BLaER1 treated with 17β-estradiol and CSF1 and Interleukin-3, amounts not matched to agents 10 nM and 100 nM (cell line): Measurements from ENCODE around the gene SPTBN1.
"Not testable (repeated sequence)": the region's sequence is repeated elsewhere in the genome, so short reads cannot be mapped to it uniquely, and the experiment has no call there.

ENCODE experiments used
- H3K27ac ChIP-seq, 11 experiments: shearing (Covaris generic); formaldehyde crosslinking; 2 replicates each; pipeline ENCODE4 v1.8.1; 2022
- H3K27me3 ChIP-seq, 11 experiments: shearing (Covaris generic); formaldehyde crosslinking; 2 replicates each; pipeline ENCODE4 v1.8.1; 2022
- H3K36me3 ChIP-seq, 11 experiments: shearing (Covaris generic); formaldehyde crosslinking; 2 replicates each; pipeline ENCODE4 v1.8.1; 2022
- H3K4me1 ChIP-seq, 10 experiments: shearing (Covaris generic); formaldehyde crosslinking; 2 replicates each; pipeline ENCODE4 v1.8.1; 2022
- H3K4me2 ChIP-seq, 11 experiments: shearing (Covaris generic); formaldehyde crosslinking; 2 replicates each; pipeline ENCODE4 v1.8.1; 2022
- H3K4me3 ChIP-seq, 10 experiments: shearing (Covaris generic); formaldehyde crosslinking; 2 replicates each; pipeline ENCODE4 v1.8.1; 2022
- H3K9ac ChIP-seq, 11 experiments: shearing (Covaris generic); formaldehyde crosslinking; 2 replicates each; pipeline ENCODE4 v1.8.1; 2022
- H3K9me3 ChIP-seq, 11 experiments: shearing (Covaris generic); formaldehyde crosslinking; replicated peaks in 1 of 11; 2 replicates each; pipeline ENCODE4 v1.8.1; 2022
- H4K20me1 ChIP-seq, 11 experiments: shearing (Covaris generic); formaldehyde crosslinking; 2 replicates each; pipeline ENCODE4 v1.8.1; 2022
- Cebpa-rat ChIP-seq, 11 experiments: shearing (Covaris generic); IDR thresholded peaks; 2 replicates each; pipeline ENCODE4 v1.8.1; 2022

Gene SPTBN1

GRCh38 chr2:54512663-54513362 is 56.7 kb downstream of the SPTBN1 start:
- Histone ChIP-seq H3K27ac (no peak overlapping the region), H3K9me3 (peaks cover 6 to 19% (median 11%) of the 10 kb centered on the region in 11 experiments; a peak in 19 of 22 replicates), H3K9ac (no peak overlapping the region), H3K36me3 (no peaks in the 10 kb centered on the region), H3K27me3 (no peaks in the 10 kb centered on the region), H3K4me1 (peaks cover 0 to 9% (median 0%) of the 10 kb centered on the region in 10 experiments; a peak in 5 of 20 replicates), H3K4me3 (no peak overlapping the region), H3K4me2 (peak overlapping the region in 7 of 11 experiments; percentile 4 to 45 (median 25); a peak in 6 of 22 replicates), H4K20me1 (no peaks in the 10 kb centered on the region; a peak in 1 of 22 replicates)
- no peak for TF ChIP-seq Cebpa-rat (IDR thresholded peaks at IDR 0.05)

- Histone ChIP-seq H3K4me1 (peaks cover 0 to 9% (median 0%) of the 10 kb centered on the region in 10 experiments; a peak in 5 of 20 replicates), H3K9ac (no peak overlapping the region), H3K9me3 (peaks cover 6 to 15% (median 10%) of the 10 kb centered on the region in 11 experiments; a peak in 19 of 22 replicates), H4K20me1 (no peaks in the 10 kb centered on the region; a peak in 1 of 22 replicates), H3K27ac (no peak overlapping the region), H3K27me3 (no peaks in the 10 kb centered on the region), H3K4me2 (peak overlapping the region in 6 of 11 experiments; percentile 4 to 42 (median 24); a peak in 1 of 22 replicates), H3K36me3 (no peaks in the 10 kb centered on the region), H3K4me3 (no peak overlapping the region)
- no peak for TF ChIP-seq Cebpa-rat (IDR thresholded peaks at IDR 0.05)
Measured at GRCh38 chr2:54513363-54513715, 57.2 kb downstream of the SPTBN1 start.

DNA sequence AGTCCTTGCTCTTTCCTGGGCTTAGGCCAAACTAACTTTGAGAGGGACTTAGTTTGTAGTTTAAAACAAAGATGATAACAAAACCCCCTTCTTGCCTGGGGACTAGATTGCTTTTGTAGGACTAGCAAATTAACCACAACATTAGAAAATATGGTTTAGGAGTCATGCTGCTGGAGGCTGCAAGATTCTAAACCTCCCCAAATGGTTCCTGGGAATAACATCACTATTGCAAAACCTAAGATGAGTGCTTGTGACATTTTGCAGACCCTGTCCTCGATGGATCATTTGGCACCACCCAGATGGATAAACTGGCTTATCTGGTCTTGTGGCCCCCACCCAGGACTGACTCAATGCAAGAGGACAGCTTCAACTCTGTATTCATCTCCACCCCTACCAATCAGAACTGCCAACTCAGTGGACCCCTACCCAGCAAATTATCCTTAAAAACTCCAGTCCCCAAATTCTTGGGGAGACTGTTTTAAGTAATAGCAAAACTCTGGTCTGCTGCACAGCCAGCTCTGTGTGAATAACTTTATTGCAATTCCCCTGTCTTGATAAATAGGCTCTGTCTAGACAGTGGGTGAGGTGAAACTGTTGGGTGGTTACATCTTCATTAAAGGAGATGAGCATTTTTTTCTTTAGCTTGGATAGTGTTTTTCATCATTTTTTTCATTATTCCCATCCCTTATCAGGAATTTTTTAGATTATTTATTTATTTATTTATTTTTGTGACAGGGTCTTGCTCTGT is 58.9 kb downstream of the SPTBN1 start:
- Histone ChIP-seq H3K9me3 (no peaks in the 10 kb centered on the region), H3K4me2 (no peak overlapping the region), H3K27ac (no peak overlapping the region), H3K4me1 (peaks cover 0 to 9% (median 0%) of the 10 kb centered on the region in 10 experiments; a peak in 5 of 20 replicates), H3K36me3 (no peaks in the 10 kb centered on the region), H3K27me3 (no peaks in the 10 kb centered on the region), H3K9ac (no peak overlapping the region), H3K4me3 (no peak overlapping the region), H4K20me1 (no peaks in the 10 kb centered on the region; a peak in 1 of 22 replicates)
- TF ChIP-seq Cebpa-rat (IDR thresholded peaks at IDR 0.05): no peak

- Histone ChIP-seq H3K27me3 (no peaks in the 10 kb centered on the region), H4K20me1 (no peaks in the 10 kb centered on the region; a peak in 1 of 22 replicates), H3K4me2 (no peak overlapping the region), H3K36me3 (no peaks in the 10 kb centered on the region), H3K9ac (no peak overlapping the region), H3K27ac (no peak overlapping the region), H3K4me1 (peaks cover 0 to 9% (median 0%) of the 10 kb centered on the region in 10 experiments; a peak in 5 of 20 replicates), H3K9me3 (no peaks in the 10 kb centered on the region), H3K4me3 (no peak overlapping the region)
- TF ChIP-seq Cebpa-rat (IDR thresholded peaks at IDR 0.05): no peak
Measured at GRCh38 chr2:54516842-54517241, 60.7 kb downstream of the SPTBN1 start.

- not testable (repeated sequence) for H4K20me1 ChIP-seq, H3K9me3 ChIP-seq, H3K36me3 ChIP-seq, H3K27ac ChIP-seq, H3K27me3 ChIP-seq, H3K9ac ChIP-seq, H3K4me1 ChIP-seq, H3K4me3 ChIP-seq, H3K4me2 ChIP-seq
Measured at GRCh38 chr2:54518016-54518415, 61.9 kb downstream of the SPTBN1 start.

- H3K4me3 ChIP-seq: no peak overlapping the region
- H3K9ac ChIP-seq: no peak overlapping the region
- H3K9me3 ChIP-seq: no peaks in the 10 kb centered on the region
- H4K20me1 ChIP-seq: no peaks in the 10 kb centered on the region; a peak in 1 of 22 replicates
- H3K27ac ChIP-seq: no peak overlapping the region
- no peaks in the 10 kb centered on the region for H3K27me3 ChIP-seq
- H3K4me2 ChIP-seq: no peak overlapping the region
- peaks cover 3 to 7% (median 4%) of the 10 kb centered on the region in 10 experiments; a peak in 17 of 20 replicates for H3K4me1 ChIP-seq
- no peaks in the 10 kb centered on the region for H3K36me3 ChIP-seq
- TF ChIP-seq Cebpa-rat (IDR thresholded peaks at IDR 0.05): no peak
Measured at GRCh38 chr2:54518430-54518829, 62.3 kb downstream of the SPTBN1 start.

GRCh38 chr2:54519841-54520459 is 63.8 kb downstream of the SPTBN1 start:
- Histone ChIP-seq H3K9me3 (no peaks in the 10 kb centered on the region), H3K27me3 (no peaks in the 10 kb centered on the region), H4K20me1 (no peaks in the 10 kb centered on the region; a peak in 1 of 22 replicates), H3K9ac (no peak overlapping the region), H3K4me2 (no peak overlapping the region), H3K27ac (no peak overlapping the region), H3K4me1 (peaks cover 18 to 22% (median 19%) of the 10 kb centered on the region in 10 experiments), H3K4me3 (no peak overlapping the region), H3K36me3 (no peaks in the 10 kb centered on the region)
- no peak for TF ChIP-seq Cebpa-rat (IDR thresholded peaks at IDR 0.05)

- no peak for TF ChIP-seq Cebpa-rat (IDR thresholded peaks at IDR 0.05)
Measured at GRCh38 chr2:54520687-54521086, 64.6 kb downstream of the SPTBN1 start.

DNA sequence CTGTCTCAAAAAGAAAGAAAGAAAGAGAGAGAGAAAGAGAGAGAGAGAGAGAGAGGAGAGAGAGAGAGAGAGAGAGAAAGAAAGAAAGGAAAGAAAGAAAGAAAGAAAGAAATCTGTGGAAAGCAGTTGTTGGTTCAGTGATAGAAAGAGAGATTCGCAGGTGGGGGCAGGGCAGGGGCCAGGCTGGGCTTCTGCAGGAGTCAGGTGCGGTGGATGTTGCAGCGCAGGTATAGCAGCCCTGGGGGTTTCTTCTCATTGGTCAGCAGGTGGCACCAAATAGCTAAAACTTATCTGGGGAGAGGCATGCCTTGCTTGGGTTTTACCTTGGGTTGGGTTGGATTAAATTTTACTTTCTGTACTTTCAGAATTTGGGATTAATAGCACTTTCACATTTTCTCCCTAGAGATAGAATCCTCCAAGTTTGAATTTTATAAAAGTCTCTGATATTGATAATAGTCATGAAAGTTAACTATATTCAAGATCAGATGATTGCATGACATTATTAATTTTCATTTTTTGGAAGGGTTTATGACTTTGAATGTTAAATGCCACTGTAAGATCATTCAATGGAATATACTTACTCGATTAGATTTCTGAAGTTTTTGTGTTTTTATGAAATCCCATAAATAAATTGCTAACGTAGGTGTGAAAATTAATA is 66.6 kb downstream of the SPTBN1 start:
- Histone ChIP-seq H3K36me3 (no peaks in the 10 kb centered on the region), H3K4me3 (no peak overlapping the region), H3K9me3 (no peaks in the 10 kb centered on the region), H3K4me2 (peak overlapping the region in 4 of 11 experiments; percentile 21 to 82 (median 44); a peak in 6 of 22 replicates), H3K27me3 (no peaks in the 10 kb centered on the region), H3K9ac (no peak overlapping the region), H3K4me1 (peaks cover 20 to 27% (median 24%) of the 10 kb centered on the region in 10 experiments), H4K20me1 (no peaks in the 10 kb centered on the region), H3K27ac (no peak overlapping the region)
- TF ChIP-seq Cebpa-rat (IDR thresholded peaks at IDR 0.05): no peak

More at GRCh38 chr2:54520687-54521086, 64.6 kb downstream of the SPTBN1 start:
- Histone ChIP-seq H3K4me3 (no peak overlapping the region), H3K27me3 (no peaks in the 10 kb centered on the region), H3K27ac (no peak overlapping the region), H3K36me3 (no peaks in the 10 kb centered on the region), H3K4me1 (peaks cover 20 to 26% (median 24%) of the 10 kb centered on the region in 10 experiments), H4K20me1 (no peaks in the 10 kb centered on the region; a peak in 1 of 22 replicates), H3K9me3 (no peaks in the 10 kb centered on the region), H3K4me2 (no peak overlapping the region), H3K9ac (no peak overlapping the region)
